HepG2 (cell line): ENCODE results near the gene CACNG7. TPM values are rescaled to one million over a fixed set of nuclear protein-coding genes. Genes with fewer than 3 reads are reported as not detected.

ENCODE experiments used
- ARNT2 ChIP-seq: sonication (generic); formaldehyde crosslinking; IDR thresholded peaks from 2 replicates; pipeline ENCODE4 v1.8.0; 2022; ENCODE audit warnings: mild to moderate bottlenecking, low read depth, missing genetic modification reagents, moderate library complexity
- ARNTL ChIP-seq: sonication (generic); formaldehyde crosslinking; IDR thresholded peaks from 2 replicates; pipeline ENCODE4 v1.4.0; 2020; ENCODE audit warnings: mild to moderate bottlenecking, missing genetic modification reagents
- CCDC6 ChIP-seq: sonication (generic); formaldehyde crosslinking; IDR thresholded peaks from 2 replicates; pipeline ENCODE4 v1.8.1; 2022; ENCODE audit warnings: mild to moderate bottlenecking, missing genetic modification reagents, moderate library complexity
- DBP ChIP-seq: sonication (generic); formaldehyde crosslinking; IDR thresholded peaks from 2 replicates; pipeline ENCODE4 v1.4.0; 2020; ENCODE audit warnings: missing genetic modification reagents; ENCODE audit errors: not compliant biosample characterization
- IRF9 ChIP-seq: sonication (generic); formaldehyde crosslinking; IDR thresholded peaks from 2 replicates; pipeline ENCODE4 v1.8.0; 2022; ENCODE audit warnings: missing genetic modification reagents, mild to moderate bottlenecking, borderline replicate concordance
- MAFF ChIP-seq: IDR thresholded peaks from 2 replicates; pipeline ENCODE4 v1.6.1; 2011; ENCODE audit warnings: low read depth, low read length, improper control_type of control experiment
- MATR3 ChIP-seq: sonication (generic); formaldehyde crosslinking; IDR thresholded peaks from 2 replicates; pipeline ENCODE4 v1.4.0; 2020; ENCODE audit warnings: missing genetic modification reagents
- MEIS2 ChIP-seq: sonication (generic); formaldehyde crosslinking; IDR thresholded peaks from 2 replicates; pipeline ENCODE4 v1.9.0; 2021; ENCODE audit warnings: mild to moderate bottlenecking, missing genetic modification reagents
- MTF2 ChIP-seq: sonication (generic); formaldehyde crosslinking; IDR thresholded peaks from 2 replicates; pipeline ENCODE4 v1.5.0; 2020; ENCODE audit warnings: missing genetic modification reagents, borderline replicate concordance
- NCOA2 ChIP-seq: sonication (generic); formaldehyde crosslinking; IDR thresholded peaks from 2 replicates; pipeline ENCODE4 v1.8.0; 2022; ENCODE audit warnings: inconsistent platforms
- PPARG ChIP-seq: conservative IDR thresholded peaks from 2 replicates; pipeline ENCODE4 v1.6.1; 2016; ENCODE audit warnings: missing biosample characterization, missing genetic modification reagents
- PREB ChIP-seq: sonication (generic); formaldehyde crosslinking; IDR thresholded peaks from 2 replicates; pipeline ENCODE4 v1.4.0; 2020; ENCODE audit warnings: missing genetic modification reagents
- SMC3 ChIP-seq: IDR thresholded peaks from 2 replicates; pipeline ENCODE4 v1.6.1; 2011; ENCODE audit warnings: low read length, improper control_type of control experiment
- ZBTB26 ChIP-seq: IDR thresholded peaks from 2 replicates; pipeline ENCODE4 v1.6.1; 2016; ENCODE audit warnings: missing compliant biosample characterization, missing genetic modification reagents, borderline replicate concordance
- ZFAT ChIP-seq: sonication (generic); formaldehyde crosslinking; conservative IDR thresholded peaks from 2 replicates; pipeline ENCODE4 v1.8.1; 2023; ENCODE audit warnings: missing genetic modification reagents, inconsistent platforms
- ZKSCAN5 ChIP-seq: sonication (generic); formaldehyde crosslinking; IDR thresholded peaks from 2 replicates; pipeline ENCODE4 v1.5.1; 2020; ENCODE audit warnings: mild to moderate bottlenecking, missing genetic modification reagents
- ZMYM4 ChIP-seq: sonication (generic); formaldehyde crosslinking; IDR thresholded peaks from 2 replicates; pipeline ENCODE4 v1.8.1; 2023; ENCODE audit warnings: mild to moderate bottlenecking, missing genetic modification reagents
- ZNF12 ChIP-seq: sonication (generic); formaldehyde crosslinking; IDR thresholded peaks from 2 replicates; pipeline ENCODE4 v1.5.0; 2020; ENCODE audit warnings: missing genetic modification reagents
- ZNF20 ChIP-seq: sonication (generic); formaldehyde crosslinking; IDR thresholded peaks from 2 replicates; pipeline ENCODE4 v1.4.0; 2020; ENCODE audit warnings: mild to moderate bottlenecking, moderate library complexity, missing genetic modification reagents
- ZNF253 ChIP-seq: sonication (generic); formaldehyde crosslinking; IDR thresholded peaks from 2 replicates; pipeline ENCODE4 v1.8.0; 2022; ENCODE audit warnings: mild to moderate bottlenecking, missing genetic modification reagents, borderline replicate concordance
- ZNF292 ChIP-seq: sonication (generic); formaldehyde crosslinking; IDR thresholded peaks from 2 replicates; pipeline ENCODE4 v1.8.1; 2022; ENCODE audit warnings: mild to moderate bottlenecking, low read depth, missing genetic modification reagents, borderline replicate concordance
- ZNF44 ChIP-seq: sonication (generic); formaldehyde crosslinking; IDR thresholded peaks from 2 replicates; pipeline ENCODE4 v1.5.1; 2020; ENCODE audit warnings: mild to moderate bottlenecking, missing genetic modification reagents
- ZNF557 ChIP-seq: sonication (generic); formaldehyde crosslinking; IDR thresholded peaks from 2 replicates; pipeline ENCODE4 v1.4.0; 2020; ENCODE audit warnings: missing genetic modification reagents
- ZNF569 ChIP-seq: sonication (generic); formaldehyde crosslinking; IDR thresholded peaks from 2 replicates; pipeline ENCODE4 v1.5.0; 2020; ENCODE audit warnings: mild to moderate bottlenecking, missing genetic modification reagents, moderate library complexity, borderline replicate concordance
- ZNF619 ChIP-seq: sonication (generic); formaldehyde crosslinking; IDR thresholded peaks from 2 replicates; pipeline ENCODE4 v1.4.0; 2020; ENCODE audit warnings: mild to moderate bottlenecking, missing genetic modification reagents
- ZNF652 ChIP-seq: IDR thresholded peaks from 2 replicates; pipeline ENCODE4 v1.6.1; 2016; ENCODE audit warnings: low read depth, borderline replicate concordance
- ZNF737 ChIP-seq: sonication (generic); formaldehyde crosslinking; IDR thresholded peaks from 2 replicates; pipeline ENCODE4 v1.5.0; 2020; ENCODE audit warnings: missing genetic modification reagents, mild to moderate bottlenecking, borderline replicate concordance
- ZZZ3 ChIP-seq: sonication (generic); formaldehyde crosslinking; IDR thresholded peaks from 2 replicates; pipeline ENCODE4 v1.4.0; 2020; ENCODE audit warnings: missing genetic modification reagents, mild to moderate bottlenecking, borderline replicate concordance
- polyA plus RNA-seq, 8 experiments: library from polyadenylated mRNA; depleted of rRNA in 3 of 8; stranded (reverse) in 7 of 8; unstranded in 1 of 8; fragments of >200 nt; fragmentation: Illumina TruSeq in 4 of 8; extraction: Trizol in 4 of 8; gene quantifications; 2 replicates each; pipeline versions ENCODE4 v1.2.1 to v1.2.3, GENCODE V29; 2011 to 2016; ENCODE audit warnings: low read depth in 4 of 8, missing spikeins in 1 of 8, mixed read lengths in 1 of 8; ENCODE audit not compliant: insufficient read depth in 1 of 8
- total RNA-seq, 5 experiments: library from RNA; depleted of rRNA; stranded (reverse); fragments of >200 nt; fragmentation: Illumina TruSeq; extraction: Trizol; gene quantifications; 2 replicates each; pipeline ENCODE4 v1.2.3, GENCODE V29; 2016; ENCODE audit warnings: low read depth in 1 of 5

Gene CACNG7
- total and polyA plus RNA-seq, 2 of the 13 experiments (the other 11 are each of a cell fraction or from before 2014, with no cell fraction given) = not detected

- TF ChIP-seq ZNF569 (CRISPR knock-in tag) = no peak
- peak; percentile 90 for TF ChIP-seq PPARG (CRISPR knock-in tag)
- TF ChIP-seq PREB (CRISPR knock-in tag) = no peak
- no peak for TF ChIP-seq MATR3
- peak; percentile 47; the same call in 1 of the 2 replicates for TF ChIP-seq MAFF
- TF ChIP-seq ZNF253 = no peak
- no peak for TF ChIP-seq IRF9
- TF ChIP-seq DBP = no peak
- TF ChIP-seq ZFAT (CRISPR knock-in tag) = no peak
- peak; percentile 62; the same call in 1 of the 2 replicates for TF ChIP-seq CCDC6 (CRISPR knock-in tag)
- TF ChIP-seq ARNTL (CRISPR knock-in tag) = no peak
- TF ChIP-seq NCOA2 (CRISPR knock-in tag) = peak; percentile 97
- no peak for TF ChIP-seq ZNF20 (CRISPR knock-in tag)
- no peak; the same call in 1 of the 2 replicates for TF ChIP-seq SMC3
- TF ChIP-seq ZNF292 (CRISPR knock-in tag) = no peak; the same call in 1 of the 2 replicates
- TF ChIP-seq ZNF12 (CRISPR knock-in tag) = peak; percentile 25; the same call in 1 of the 2 replicates
- no peak for TF ChIP-seq ZNF44 (CRISPR knock-in tag)
- TF ChIP-seq ZZZ3 = no peak
- no peak for TF ChIP-seq MTF2
- peak; percentile 68; the same call in 1 of the 2 replicates for TF ChIP-seq ZBTB26
- no peak for TF ChIP-seq ZNF737 (CRISPR knock-in tag)
- TF ChIP-seq ZKSCAN5 = no peak
- TF ChIP-seq ARNT2 (CRISPR knock-in tag) = peak; percentile 66
- no peak; the same call in 1 of the 2 replicates for TF ChIP-seq ZNF619 (CRISPR knock-in tag)
- peak; percentile 86 for TF ChIP-seq ZNF652 (CRISPR knock-in tag)
- TF ChIP-seq MEIS2 = peak; percentile 13; the same call in 1 of the 2 replicates
- no peak for TF ChIP-seq ZNF557 (CRISPR knock-in tag)
- peak; percentile 57 for TF ChIP-seq ZMYM4 (CRISPR knock-in tag)
These were observed 44.7 kb upstream of the CACNG7 start (continued) for GRCh38 chr19:53864308-53864836.
